ENCODE results near the gene ERG28. TPM values are rescaled to one million over a fixed set of nuclear protein-coding genes. Genes with fewer than 3 reads are reported as not detected.

Gene ERG28
- total and polyA plus RNA-seq, 10 of the 15 experiments (the other 5 are each of a cell fraction or from before 2014, with no cell fraction given): 15.2 to 67.0 (median 48.1) TPM

GRCh38 chr14:75653563-75653962 is 7.1 kb downstream of the ERG28 start:
- SMC1A ChIA-PET (ENCODE audit: uncharacterized antibody, unreplicated experiment): interaction anchor here (1.0 to 12.4 kb wide), 13 partner anchors 10 to 164 kb away, joined by 3 to 375 read pairs (median 6); partner anchors contain the start of genes BATF and FLVCR2
- H3K9ac ChIP-seq (ENCODE audit: control insufficient read depth, insufficient read depth, low read length): no peak overlapping the region
- no peak overlapping the region for H3K4me2 ChIP-seq (ENCODE audit: control insufficient read depth, insufficient read depth)
- DNase-seq (ENCODE audit: low read depth, low spot score): no peak
- H3K4me1 ChIP-seq (ENCODE audit: control insufficient read depth, insufficient read depth, low read length): no peaks in the 10 kb centered on the region
- POLR2A ChIA-PET: interaction anchor here (0.7 to 1.9 kb wide), 5 partner anchors 30 to 650 kb away, joined by 3 to 12 read pairs (median 4); partner anchors contain the start of gene FLVCR2
- H3K79me2 ChIP-seq (ENCODE audit: control insufficient read depth, insufficient read depth, low read length): peaks cover 4% of the 10 kb centered on the region
- WGBS (ENCODE audit: insufficient coverage, insufficient replicate concordance, low lambda C conversion rate, missing lambda C conversion rate): 86% methylated on average over 1 of the region's 1 CpG
- no peak for ATAC-seq
- H3K27ac ChIP-seq (ENCODE audit: control insufficient read depth, insufficient read depth): no peak overlapping the region
- RAD21 ChIA-PET (ENCODE audit: unreplicated experiment): interaction anchor here (0.6 to 13.7 kb wide), 19 partner anchors 10 to 348 kb away, joined by 3 to 320 read pairs (median 4); partner anchors contain the start of genes BATF and FLVCR2
- TF ChIP-seq CBX3 (IDR thresholded peaks at IDR 0.05; ENCODE audit: borderline replicate concordance, low read depth): no peak
- no peak for TF ChIP-seq KDM1A (IDR thresholded peaks at IDR 0.05; ENCODE audit: borderline replicate concordance)
- TF ChIP-seq SMAD5 (IDR thresholded peaks at IDR 0.05; ENCODE audit: low read depth): no peak
- no peak for TF ChIP-seq PRDM15 (CRISPR knock-in tag; IDR thresholded peaks at IDR 0.05)
- no peak for TF ChIP-seq IRF5 (IDR thresholded peaks at IDR 0.05; ENCODE audit: borderline replicate concordance)
- no peak for TF ChIP-seq IRF4 (IDR thresholded peaks at IDR 0.05; ENCODE audit: low read depth, low read length)
- TF ChIP-seq EGR1 (IDR thresholded peaks at IDR 0.05; ENCODE audit: borderline replicate concordance in 1 of 2, low read depth in 2 of 2, low read length in 2 of 2): no peak
- no peak for TF ChIP-seq IKZF2 (IDR thresholded peaks at IDR 0.05)
- no peak for TF ChIP-seq FOXK2 (IDR thresholded peaks at IDR 0.05)
- TF ChIP-seq PBX3 (IDR thresholded peaks at IDR 0.05; ENCODE audit: insufficient replicate concordance, low read depth, low read length): no peak
- TF ChIP-seq ELK1 (IDR thresholded peaks at IDR 0.05; ENCODE audit: low read depth, low read length): no peak
- TF ChIP-seq SIX5 (IDR thresholded peaks at IDR 0.05; ENCODE audit: low read depth, low read length, severe bottlenecking): no peak
- no peak for TF ChIP-seq MTA3 (IDR thresholded peaks at IDR 0.05; ENCODE audit: borderline replicate concordance, low read length)
- H3K36me3 ChIP-seq (ENCODE audit: control insufficient read depth in 2 of 2, insufficient read depth in 2 of 2, low read length in 1 of 2): peaks cover 5 to 30% of the 10 kb centered on the region in 2 experiments
- CTCF ChIA-PET: interaction anchor here (0.6 to 13.0 kb wide), 35 partner anchors 10 to 529 kb away, joined by 3 to 578 read pairs (median 7); partner anchors contain the start of genes BATF, FLVCR2 and TGFB3
- H3K27me3 ChIP-seq (replicated peaks in 1 of 2; ENCODE audit: control insufficient read depth in 2 of 2, insufficient read depth in 2 of 2, low read length in 1 of 2): no peaks in the 10 kb centered on the region
- H3K4me3 ChIP-seq: no peak overlapping the region
- BruUV-seq (replicated peaks): no TSS peak
- in situ Hi-C loops (cut with MboI): loop anchor here (5.0 to 10.0 kb wide), 2 partner anchors 76 to 529 kb away; partner anchors contain the start of genes FLVCR2 and NEK9
- FAIRE-seq: no peak
- H4K20me1 ChIP-seq (ENCODE audit: control insufficient read depth, insufficient read depth): no peaks in the 10 kb centered on the region
- intact Hi-C loops (cut with micrococcal nuclease; ENCODE audit: unreplicated experiment): loop anchor here (10.0 kb wide), 1 partner anchor 519 kb away; no protein-coding TSS in a partner anchor
- H2AFZ ChIP-seq (ENCODE audit: control insufficient read depth, low read depth, low read length): no peak overlapping the region
- no peaks in the 10 kb centered on the region for H3K9me3 ChIP-seq (replicated peaks; ENCODE audit: control insufficient read depth, insufficient read depth, low read length)

All from GM12878 (cell line).